Trophoblast cell (in vitro differentiated cells and primary cell): ENCODE data around the gene PBX1.
"Not testable (repeated sequence)": the region's sequence is repeated elsewhere in the genome, so short reads cannot be mapped to it uniquely, and the experiment has no call there.

Experiments
- DNase-seq, 2 donors: peaks; one replicate each; pipeline ENCODE4 v3.0.0-alpha.2; 2016
- H2AFZ ChIP-seq: 2 replicates; pipeline ENCODE4 v1.6.1; 2013; ENCODE audit warnings: low read length, moderate library complexity, mild to moderate bottlenecking; ENCODE audit not compliant: insufficient read depth, poor library complexity
- H2AK5ac ChIP-seq: 2 replicates; pipeline ENCODE4 v1.6.1; 2013; ENCODE audit warnings: mild to moderate bottlenecking, low read length
- H2BK120ac ChIP-seq: 2 replicates; pipeline ENCODE4 v1.6.1; 2013; ENCODE audit warnings: low read length, mild to moderate bottlenecking, moderate library complexity; ENCODE audit not compliant: insufficient read depth, poor library complexity
- H2BK12ac ChIP-seq: 2 replicates; pipeline ENCODE4 v1.6.1; 2013; ENCODE audit warnings: mild to moderate bottlenecking, low read length, moderate library complexity
- H2BK5ac ChIP-seq: 2 replicates; pipeline ENCODE4 v1.6.1; 2013; ENCODE audit warnings: low read length, low read depth, moderate library complexity, mild to moderate bottlenecking; ENCODE audit not compliant: poor library complexity
- H3K14ac ChIP-seq: 2 replicates; pipeline ENCODE4 v1.6.1; 2013; ENCODE audit warnings: mild to moderate bottlenecking, low read length
- H3K18ac ChIP-seq: 2 replicates; pipeline ENCODE4 v1.6.1; 2013; ENCODE audit warnings: mild to moderate bottlenecking, low read length
- H3K23ac ChIP-seq: 2 replicates; pipeline ENCODE4 v1.6.1; 2013; ENCODE audit warnings: low read length
- H3K27ac ChIP-seq: 2 replicates; pipeline ENCODE4 v1.5.1; 2013; ENCODE audit warnings: low read depth, mild to moderate bottlenecking, inconsistent platforms, low read length, moderate library complexity
- H3K27me3 ChIP-seq: 2 replicates; pipeline ENCODE4 v1.6.1; 2013; ENCODE audit warnings: inconsistent platforms, mild to moderate bottlenecking, low read length, moderate library complexity; ENCODE audit not compliant: insufficient read depth
- H3K36me3 ChIP-seq, 2 experiments: 1 replicate in 1 of 2; 2 replicates in 1 of 2; pipeline ENCODE4 v1.6.1; 2013; ENCODE audit warnings: low read length in 2 of 2, mild to moderate bottlenecking in 2 of 2, moderate library complexity in 1 of 2; ENCODE audit not compliant: insufficient read depth in 2 of 2, control insufficient read depth in 1 of 2
- H3K4ac ChIP-seq: 2 replicates; pipeline ENCODE4 v1.6.1; 2013; ENCODE audit warnings: low read depth, mild to moderate bottlenecking, low read length, moderate library complexity
- H3K4me1 ChIP-seq, 2 experiments: 1 replicate in 1 of 2; 2 replicates in 1 of 2; pipeline ENCODE4 v1.6.1; 2013; ENCODE audit warnings: low read length in 2 of 2, mild to moderate bottlenecking in 2 of 2, moderate library complexity in 1 of 2; ENCODE audit not compliant: insufficient read depth in 2 of 2, control insufficient read depth in 1 of 2
- H3K4me2 ChIP-seq: 2 replicates; pipeline ENCODE4 v1.6.1; 2013; ENCODE audit warnings: inconsistent platforms, mild to moderate bottlenecking, low read length, moderate library complexity
- H3K4me3 ChIP-seq: 2 replicates; pipeline ENCODE4 v1.5.1; 2013; ENCODE audit warnings: mild to moderate bottlenecking, low read depth, low read length, inconsistent platforms
- H3K79me1 ChIP-seq: one replicate; pipeline ENCODE4 v1.6.1; 2013; ENCODE audit warnings: low read length
- H3K79me2 ChIP-seq: 2 replicates; pipeline ENCODE4 v1.6.1; 2013; ENCODE audit warnings: low read length, mild to moderate bottlenecking; ENCODE audit not compliant: control insufficient read depth, insufficient read depth, poor library complexity
- H3K9ac ChIP-seq: 2 replicates; pipeline ENCODE4 v1.6.1; 2013; ENCODE audit warnings: mild to moderate bottlenecking, low read length
- H3K9me3 ChIP-seq: 2 replicates; pipeline ENCODE4 v1.6.1; 2013; ENCODE audit warnings: low read depth, mild to moderate bottlenecking, control low read depth, inconsistent platforms, low read length; ENCODE audit not compliant: insufficient read depth
- H4K12ac ChIP-seq: 2 replicates; pipeline ENCODE4 v1.6.1; 2013; ENCODE audit warnings: low read depth, mild to moderate bottlenecking, low read length, moderate library complexity
- H4K8ac ChIP-seq: 2 replicates; pipeline ENCODE4 v1.6.1; 2013; ENCODE audit warnings: low read depth, mild to moderate bottlenecking, low read length, moderate library complexity
- H4K91ac ChIP-seq: one replicate; pipeline ENCODE4 v1.6.1; 2013; ENCODE audit warnings: low read depth, mild to moderate bottlenecking, low read length, moderate library complexity
- WGBS: extraction: QIAGEN DNeasy Blood & Tissue Kit; methylation state at CpG from one replicate; pipeline ENCODE4 v1.1.7; 2013; ENCODE audit warnings: missing lambda C conversion rate; ENCODE audit not compliant: insufficient read length, insufficient coverage; ENCODE audit errors: extremely low coverage; 5-methylcytosine and 5-hydroxymethylcytosine counted together

The PBX1 gene

GRCh38 chr1:164652969-164653368, 94.0 kb downstream of the PBX1 start:
- not testable (repeated sequence) for H3K4me3 ChIP-seq, H4K91ac ChIP-seq, H3K23ac ChIP-seq, H3K9me3 ChIP-seq, H4K12ac ChIP-seq, H2AFZ ChIP-seq, H2AK5ac ChIP-seq, H3K4me2 ChIP-seq, H3K14ac ChIP-seq, DNase-seq, H3K18ac ChIP-seq, H4K8ac ChIP-seq, H3K36me3 ChIP-seq, H3K79me2 ChIP-seq, H3K27me3 ChIP-seq, H2BK5ac ChIP-seq, H2BK120ac ChIP-seq, H3K4ac ChIP-seq, H2BK12ac ChIP-seq, H3K9ac ChIP-seq, H3K27ac ChIP-seq
- no CpG with 5 or more reads among the region's 6 CpGs for WGBS
- peaks cover 20 to 23% of the 10 kb centered on the region in 2 experiments for H3K4me1 ChIP-seq
- H3K79me1 ChIP-seq = peaks cover 11% of the 10 kb centered on the region

DNA sequence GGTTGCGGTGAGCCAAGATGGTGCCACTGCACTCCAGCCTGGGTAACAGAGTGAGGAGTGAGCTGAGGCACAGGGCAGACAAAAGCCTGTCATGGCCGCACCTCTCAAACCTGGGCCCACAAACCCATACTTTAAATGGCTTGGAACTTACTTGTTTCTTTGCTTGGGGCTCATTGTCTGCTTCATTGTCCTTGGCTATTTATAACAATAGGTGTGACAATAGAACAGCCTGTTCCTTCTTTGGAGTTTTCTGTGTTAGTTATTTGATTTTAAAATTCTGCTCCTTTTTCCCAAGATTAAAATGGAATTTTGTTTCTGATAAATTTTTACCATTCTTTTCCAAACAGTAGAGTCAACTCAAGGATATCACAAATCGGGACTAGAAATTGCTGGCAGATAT, 94.7 kb downstream of the PBX1 start:
- H3K14ac ChIP-seq = no peak overlapping the region
- no CpG with 5 or more reads among the region's 3 CpGs for WGBS
- no peak for DNase-seq
- no peak overlapping the region for H3K4me2 ChIP-seq
- peaks cover 7% of the 10 kb centered on the region for H3K79me1 ChIP-seq
- no peak overlapping the region for H2BK12ac ChIP-seq
- no peak overlapping the region for H2AFZ ChIP-seq
- H4K8ac ChIP-seq = no peak overlapping the region
- no peaks in the 10 kb centered on the region for H3K36me3 ChIP-seq
- H3K4me3 ChIP-seq = no peak overlapping the region
- H2BK120ac ChIP-seq = no peak overlapping the region
- no peak overlapping the region for H4K91ac ChIP-seq
- no peaks in the 10 kb centered on the region for H3K79me2 ChIP-seq
- peaks cover 16 to 17% of the 10 kb centered on the region in 2 experiments for H3K4me1 ChIP-seq
- no peak overlapping the region for H3K23ac ChIP-seq
- H3K4ac ChIP-seq = peak overlapping the region; percentile 52
- no peak overlapping the region for H3K27ac ChIP-seq
- no peak overlapping the region for H3K9ac ChIP-seq
- H2AK5ac ChIP-seq = no peak overlapping the region
- no peak overlapping the region for H4K12ac ChIP-seq
- no peaks in the 10 kb centered on the region for H3K9me3 ChIP-seq
- H2BK5ac ChIP-seq = no peak overlapping the region
- peak overlapping the region; percentile 49 for H3K18ac ChIP-seq
- no peaks in the 10 kb centered on the region for H3K27me3 ChIP-seq

GRCh38 chr1:164654200-164654599, 95.2 kb downstream of the PBX1 start:
- no peak overlapping the region for H3K18ac ChIP-seq
- peaks cover 8% of the 10 kb centered on the region for H3K79me1 ChIP-seq
- peaks cover 14 to 19% of the 10 kb centered on the region in 2 experiments for H3K4me1 ChIP-seq
- no peak overlapping the region for H2AK5ac ChIP-seq
- no peaks in the 10 kb centered on the region for H3K9me3 ChIP-seq
- no peak for DNase-seq
- H4K12ac ChIP-seq = no peak overlapping the region
- no peak overlapping the region for H2BK5ac ChIP-seq
- H4K91ac ChIP-seq = no peak overlapping the region
- no peak overlapping the region for H3K27ac ChIP-seq
- no peak overlapping the region for H3K4me2 ChIP-seq
- no peak overlapping the region for H3K14ac ChIP-seq
- H3K4ac ChIP-seq = no peak overlapping the region
- no peak overlapping the region for H2AFZ ChIP-seq
- no peak overlapping the region for H3K4me3 ChIP-seq
- no peak overlapping the region for H2BK12ac ChIP-seq
- H4K8ac ChIP-seq = no peak overlapping the region
- no peak overlapping the region for H3K9ac ChIP-seq
- H3K23ac ChIP-seq = no peak overlapping the region
- no peaks in the 10 kb centered on the region for H3K79me2 ChIP-seq
- H2BK120ac ChIP-seq = no peak overlapping the region
- no peaks in the 10 kb centered on the region for H3K36me3 ChIP-seq
- H3K27me3 ChIP-seq = no peaks in the 10 kb centered on the region
- no CpG with 5 or more reads among the region's 3 CpGs for WGBS

- H3K27ac ChIP-seq = peak overlapping the region; percentile 76
- H2BK12ac ChIP-seq = no peak overlapping the region
- H3K14ac ChIP-seq = no peak overlapping the region
- H3K9ac ChIP-seq = no peak overlapping the region
- no peak overlapping the region for H3K4ac ChIP-seq
- no peak for DNase-seq
- H4K12ac ChIP-seq = no peak overlapping the region
- H3K4me2 ChIP-seq = no peak overlapping the region
- no peak overlapping the region for H3K4me3 ChIP-seq
- peaks cover 11 to 20% of the 10 kb centered on the region in 2 experiments for H3K4me1 ChIP-seq
- H2BK5ac ChIP-seq = no peak overlapping the region
- H3K79me2 ChIP-seq = peaks cover 3% of the 10 kb centered on the region
- H4K8ac ChIP-seq = no peak overlapping the region
- no peaks in the 10 kb centered on the region for H3K9me3 ChIP-seq
- H3K79me1 ChIP-seq = peaks cover 14% of the 10 kb centered on the region
- no peak overlapping the region for H4K91ac ChIP-seq
- no CpG with 5 or more reads among the region's 3 CpGs for WGBS
- H3K27me3 ChIP-seq = no peaks in the 10 kb centered on the region
- no peak overlapping the region for H2AFZ ChIP-seq
- H3K36me3 ChIP-seq = no peaks in the 10 kb centered on the region
- peak overlapping the region; percentile 17 for H2BK120ac ChIP-seq
- no peak overlapping the region for H3K23ac ChIP-seq
- no peak overlapping the region for H3K18ac ChIP-seq
- H2AK5ac ChIP-seq = no peak overlapping the region
Measured at GRCh38 chr1:164658864-164659263, 99.9 kb downstream of the PBX1 start.
